HCEC 1CT (cell line): ENCODE data around the gene MRPL20.
"Not testable (repeated sequence)": the region's sequence is repeated elsewhere in the genome, so short reads cannot be mapped to it uniquely, and the experiment has no call there.

Experiments used
- DNase-seq: peaks from one replicate; pipeline ENCODE4 v3.0.0-alpha.2; 2017

MRPL20 gene

GRCh38 chr1:1437033-1437903, 30.2 kb upstream of the MRPL20 start:
- no peak for DNase-seq

GRCh38 chr1:1436630-1437032, 29.5 kb upstream of the MRPL20 start:
- no peak for DNase-seq

DNA sequence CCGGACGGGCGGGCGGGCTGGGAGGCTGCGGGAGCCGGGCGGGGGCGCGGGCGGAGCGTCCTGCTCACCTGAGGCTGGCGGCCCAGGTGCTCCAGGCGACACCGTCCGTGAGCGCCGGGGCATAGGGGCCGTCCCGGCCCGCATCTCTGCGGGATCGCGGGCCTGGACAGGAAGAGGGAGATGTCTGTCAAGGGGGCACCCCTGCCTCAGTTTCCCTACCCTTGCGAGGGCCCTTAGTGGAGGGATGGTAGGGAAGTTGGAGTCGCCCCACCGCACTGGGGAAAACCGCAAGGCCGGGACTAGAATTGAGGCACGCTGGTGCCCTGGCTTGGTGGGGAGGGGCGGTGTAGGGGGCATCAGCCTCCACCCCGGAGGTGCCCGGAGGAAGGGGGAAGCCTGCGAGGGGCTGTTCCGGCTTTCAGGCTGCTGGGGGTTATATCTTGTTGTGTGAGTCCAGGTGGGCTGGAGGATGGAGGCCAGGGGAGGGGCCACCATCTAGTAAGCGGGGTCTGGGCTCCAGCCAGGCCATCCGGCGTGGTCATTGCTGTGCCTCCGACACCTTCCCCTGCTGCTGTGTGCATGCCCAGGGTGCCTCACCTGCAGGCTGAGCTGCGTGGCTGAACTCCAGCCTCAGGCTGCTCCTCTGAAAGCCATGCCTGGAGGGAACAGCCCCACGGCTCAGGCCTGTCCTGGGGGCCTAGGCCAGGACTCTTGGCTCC, 29.0 kb upstream of the MRPL20 start:
- DNase-seq, result no peak

DNA sequence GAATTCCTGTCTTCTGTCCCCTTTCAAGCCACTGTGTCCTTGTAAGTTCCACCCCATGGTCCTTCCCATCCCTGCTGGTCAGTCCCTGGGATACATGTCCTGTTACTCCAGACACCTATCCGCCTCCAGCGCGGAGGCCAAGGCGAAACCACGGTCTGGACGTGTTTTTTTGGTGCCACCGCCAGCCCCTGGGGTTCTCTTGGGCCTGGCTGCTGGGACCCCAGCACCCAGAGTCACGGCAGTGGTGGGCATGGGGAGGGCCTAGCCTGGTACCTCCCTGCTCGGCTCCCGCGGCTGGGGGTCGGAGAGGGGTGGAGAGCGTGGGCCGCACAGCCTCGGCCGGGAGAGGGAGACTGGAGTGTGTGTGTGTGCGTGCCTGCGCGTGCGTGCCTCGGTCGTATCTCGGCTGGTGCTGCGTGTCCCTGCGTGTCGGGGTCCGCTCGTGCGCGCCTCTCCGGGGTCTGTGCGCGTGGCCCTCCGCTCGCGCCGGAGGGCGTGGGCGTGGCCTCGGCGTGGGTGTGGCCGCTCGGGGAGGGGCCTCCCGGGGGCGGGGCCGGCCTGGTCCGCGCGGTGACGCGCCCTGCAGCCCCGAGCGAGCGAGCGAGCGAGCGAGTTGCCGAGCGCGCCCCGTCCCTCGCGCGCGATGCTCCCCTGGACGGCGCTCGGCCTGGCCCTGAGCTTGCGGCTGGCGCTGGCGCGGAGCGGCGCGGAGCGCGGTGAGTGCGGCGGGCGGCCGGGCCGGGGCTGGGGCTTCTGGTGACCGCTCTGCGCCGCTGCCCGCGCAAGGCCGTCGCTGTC, 28.2 kb upstream of the MRPL20 start, which contains the start of gene VWA1:
TSS of gene VWA1 (plus strand) at position 585 of the 798 bp plus-strand sequence. CDS start at position 644, 59 bp downstream.
- peak; percentile 13 for DNase-seq

- no peak for DNase-seq
These were observed 27.7 kb upstream of the MRPL20 start for GRCh38 chr1:1434824-1435105.

GRCh38 chr1:1434131-1434823, 27.2 kb upstream of the MRPL20 start:
- no peak for DNase-seq

DNA sequence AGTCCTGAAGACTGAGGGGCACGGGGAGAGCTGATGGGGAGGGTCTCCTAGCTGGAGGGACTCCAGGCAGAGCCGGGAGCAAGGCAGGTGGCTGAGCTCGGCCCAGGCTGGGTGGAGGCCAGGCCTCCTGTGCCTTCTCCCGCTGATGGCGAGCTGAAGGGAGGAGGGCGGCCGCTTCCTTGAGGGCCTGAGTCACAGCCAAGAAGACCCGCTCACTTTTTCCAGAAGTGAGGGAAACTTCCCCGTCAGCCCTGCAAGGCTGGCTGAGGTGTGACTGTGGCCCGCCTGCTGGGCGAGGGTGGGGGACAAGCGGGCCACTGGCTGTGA, 26.7 kb upstream of the MRPL20 start:
- no peak for DNase-seq

DNA sequence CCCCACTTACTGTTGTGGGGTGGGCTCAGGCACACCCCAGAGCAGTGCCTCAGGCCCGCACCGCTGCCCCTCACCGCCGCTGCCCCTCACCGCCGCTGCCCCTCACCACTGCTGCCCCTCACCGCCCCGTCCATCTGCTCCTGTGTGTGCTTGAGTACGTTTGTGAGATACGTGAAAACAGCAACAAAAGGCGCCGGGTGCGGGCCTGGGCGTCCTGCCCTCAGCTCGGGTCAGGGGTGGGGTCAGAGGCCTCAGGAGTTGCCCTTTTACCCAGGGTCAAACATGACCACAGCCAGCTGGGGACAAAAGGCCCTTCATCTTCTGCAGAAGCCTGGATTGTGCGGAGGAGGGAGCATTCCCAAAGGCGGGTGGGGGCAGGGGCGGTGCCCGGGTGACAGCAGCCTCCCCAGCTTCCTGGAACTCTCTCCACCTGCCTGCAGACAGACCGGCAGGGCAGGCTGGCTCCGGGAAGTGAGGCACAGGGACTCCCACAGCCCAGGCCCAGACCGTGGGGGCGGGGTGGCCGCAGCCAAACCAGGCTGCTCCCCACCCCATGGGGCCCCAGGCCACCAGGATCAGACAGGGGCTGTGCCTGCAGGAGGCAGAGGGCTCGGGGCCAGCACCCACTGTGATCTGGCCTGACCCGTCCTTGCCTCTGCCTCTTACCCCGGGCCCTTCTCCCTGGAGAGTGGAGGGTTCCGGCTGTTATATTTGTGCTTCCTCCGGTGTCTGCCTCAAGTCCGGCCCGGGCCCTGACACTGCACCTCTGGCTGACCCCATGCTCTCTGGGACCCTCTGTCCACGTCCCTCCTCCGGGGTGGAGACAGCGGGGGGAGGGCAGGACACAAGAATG, 26.1 kb upstream of the MRPL20 start:
- DNase-seq, result no peak

DNA sequence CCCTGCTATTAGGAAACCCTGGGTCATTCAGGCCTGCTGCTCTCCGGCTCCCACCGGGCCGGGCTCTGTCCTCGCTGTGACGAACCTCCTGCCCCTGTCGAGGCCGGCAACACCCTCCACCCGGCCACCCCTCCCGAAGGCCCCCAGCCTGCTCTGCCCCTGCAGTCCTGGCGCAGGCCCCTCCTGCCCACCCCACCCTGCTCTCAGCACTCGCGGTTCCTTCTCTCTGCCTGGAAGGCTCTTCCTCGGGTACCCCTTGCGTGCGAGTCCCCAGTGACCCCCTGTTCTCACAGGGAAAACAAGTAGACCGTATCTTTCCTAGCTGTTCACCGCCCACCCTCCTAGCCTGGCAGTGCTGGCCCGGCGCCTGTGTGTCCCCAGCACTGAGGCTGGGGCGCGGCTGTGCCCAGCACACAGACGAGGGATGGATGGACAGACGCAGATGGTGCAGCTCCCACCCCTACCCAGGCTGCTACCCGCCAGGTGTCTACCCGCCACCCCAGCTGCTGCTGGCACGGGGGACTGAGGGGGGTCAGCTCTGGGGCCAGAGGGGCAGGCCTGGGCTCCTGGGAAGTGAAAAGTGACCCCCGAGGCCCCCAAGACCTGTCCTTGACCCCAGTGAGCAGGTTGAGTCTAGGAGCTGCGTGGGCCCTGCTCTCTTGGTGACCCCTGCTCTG, 25.3 kb upstream of the MRPL20 start:
- no peak for DNase-seq

- DNase-seq, result no peak
These were observed 24.8 kb upstream of the MRPL20 start for GRCh38 chr1:1431845-1432273.

- no peak for DNase-seq
These were observed 24.1 kb upstream of the MRPL20 start for GRCh38 chr1:1430992-1431844.

- DNase-seq, result peak; percentile 51
These were observed 23.3 kb upstream of the MRPL20 start for GRCh38 chr1:1430114-1430982.

- DNase-seq, result no peak
These were observed 22.6 kb upstream of the MRPL20 start for GRCh38 chr1:1429671-1430073.

GRCh38 chr1:1428967-1429366, 21.9 kb upstream of the MRPL20 start:
- DNase-seq, result not testable (repeated sequence)

GRCh38 chr1:1428174-1428573, 21.1 kb upstream of the MRPL20 start:
- DNase-seq, result no peak

DNA sequence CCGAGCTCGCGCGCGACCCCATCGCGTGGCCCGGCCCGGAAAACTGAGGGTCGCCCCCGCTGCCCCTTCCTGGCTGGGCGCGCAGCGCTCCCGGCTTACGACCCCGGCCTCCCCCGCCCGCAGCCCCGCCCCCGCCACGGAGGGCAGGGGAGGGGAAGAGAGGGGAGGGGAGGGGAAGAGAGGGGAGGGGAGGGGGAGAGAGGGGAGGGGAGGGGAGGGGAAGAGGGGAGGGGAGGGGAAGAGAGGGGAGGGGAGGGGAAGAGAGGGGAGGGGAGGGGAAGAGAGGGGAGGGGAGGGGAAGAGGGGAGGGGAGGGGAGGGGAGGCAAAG, 20.7 kb upstream of the MRPL20 start:
- no peak for DNase-seq

DNA sequence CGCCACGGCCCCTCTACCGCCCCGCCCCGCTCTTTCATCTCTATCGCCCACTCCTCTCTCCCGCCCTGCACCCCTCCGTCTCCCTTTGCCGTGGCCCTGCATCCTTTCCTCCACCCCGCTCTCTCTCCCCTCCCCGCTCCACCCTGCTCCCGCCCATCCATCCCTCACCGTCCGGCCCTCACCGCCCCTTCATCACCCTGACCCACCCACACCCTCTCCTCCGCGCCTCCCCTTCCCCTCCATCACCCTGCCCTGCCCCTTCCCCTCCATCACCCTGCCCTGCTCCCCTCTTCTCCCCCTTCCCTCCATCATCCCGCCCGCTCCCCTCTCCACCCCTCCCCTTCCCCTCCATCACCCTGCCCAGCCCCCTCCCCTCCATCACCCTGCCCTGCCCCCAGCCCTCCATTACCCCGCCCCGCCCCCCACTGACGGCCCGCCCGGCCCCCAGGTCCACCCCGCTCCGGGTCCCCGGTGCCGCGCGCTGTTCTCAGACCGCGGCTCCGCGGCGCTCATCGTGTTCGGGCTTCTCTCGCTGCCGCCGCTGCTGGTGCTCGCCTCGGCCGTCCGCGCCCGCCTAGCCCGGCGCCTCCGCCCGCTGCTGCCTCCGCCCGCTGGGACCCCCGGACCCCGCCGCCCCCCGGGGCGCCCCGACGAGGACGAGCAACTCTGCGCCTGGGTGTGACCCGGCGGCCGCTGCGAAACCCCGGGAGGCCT, 20.2 kb upstream of the MRPL20 start:
- no peak for DNase-seq

DNA sequence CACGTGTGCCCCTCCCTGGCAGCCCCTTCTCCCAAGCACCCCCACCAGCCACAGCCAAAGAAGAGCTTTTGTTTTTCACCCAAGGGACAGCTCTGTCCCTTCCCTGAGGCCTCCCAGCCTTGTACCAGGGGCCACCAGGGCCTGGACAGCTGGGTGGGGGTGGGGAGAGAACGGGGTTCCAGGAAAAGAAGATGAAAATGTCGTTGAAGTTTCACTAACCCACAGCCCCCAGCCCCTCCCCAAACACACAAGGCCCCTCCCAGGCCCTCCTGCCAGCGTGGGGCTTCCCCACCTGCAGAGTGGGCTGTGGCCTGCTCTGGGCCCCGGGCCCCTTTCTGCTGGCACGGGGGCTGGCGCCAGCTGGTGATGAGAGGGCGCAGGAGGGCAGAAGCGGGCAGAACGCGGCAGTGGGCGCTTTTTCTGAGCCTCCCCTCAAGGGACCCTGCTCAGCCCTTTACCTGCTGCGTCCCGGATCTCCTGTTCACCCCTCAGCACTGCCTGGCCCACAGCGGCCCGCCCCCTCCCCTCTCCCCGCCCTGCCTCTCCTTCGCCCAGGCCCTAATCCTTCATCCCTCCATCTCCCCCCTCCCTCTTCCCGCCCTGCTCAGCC, 19.5 kb upstream of the MRPL20 start:
- DNase-seq, result no peak
